HepG2 (cell line): ENCODE data around the gene PLEKHG2. TPM values are rescaled to one million over a fixed set of nuclear protein-coding genes. Genes with fewer than 3 reads are reported as not detected.

Experiments used
- CERS6 ChIP-seq: sonication (generic); formaldehyde crosslinking; IDR thresholded peaks from 2 replicates; pipeline ENCODE4 v1.5.0; 2020; ENCODE audit warnings: missing genetic modification reagents
- DNMT1 ChIP-seq: sonication (generic); formaldehyde crosslinking; IDR thresholded peaks from 2 replicates; pipeline ENCODE4 v1.5.1; 2020; ENCODE audit warnings: mild to moderate bottlenecking, missing genetic modification reagents
- ETS1 ChIP-seq: sonication (generic); formaldehyde crosslinking; IDR thresholded peaks from 2 replicates; pipeline ENCODE4 v1.4.0; 2020; ENCODE audit warnings: missing genetic modification reagents
- GMEB1 ChIP-seq: sonication (generic); formaldehyde crosslinking; IDR thresholded peaks from 2 replicates; pipeline ENCODE4 v1.5.1; 2020; ENCODE audit warnings: missing genetic modification reagents, mild to moderate bottlenecking, borderline replicate concordance
- NCOR1 ChIP-seq: fragments of 200-600 bp; sonication (generic); IDR thresholded peaks from 2 replicates; pipeline ENCODE4 v1.7.0; 2017; ENCODE audit warnings: antibody characterized with exemption, low read length, borderline replicate concordance
- POLR2AphosphoS5 ChIP-seq: IDR thresholded peaks from 2 replicates; pipeline ENCODE4 v1.6.1; 2012; ENCODE audit warnings: low read depth, low read length
- PREB ChIP-seq: sonication (generic); formaldehyde crosslinking; IDR thresholded peaks from 2 replicates; pipeline ENCODE4 v1.4.0; 2020; ENCODE audit warnings: missing genetic modification reagents
- RXRB ChIP-seq: IDR thresholded peaks from 2 replicates; pipeline ENCODE4 v1.6.1; 2016; ENCODE audit warnings: borderline replicate concordance, missing genetic modification reagents, missing compliant biosample characterization
- SOX13 ChIP-seq, 3 experiments: fragments of 450-650 bp in 1 of 3; sonication (generic) in 1 of 3; formaldehyde crosslinking in 1 of 3; IDR thresholded peaks in 2 of 3; conservative IDR thresholded peaks in 1 of 3; 2 replicates each; pipeline versions ENCODE4 v1.5.0 to v1.6.1; 2016 to 2020; ENCODE audit warnings: antibody characterized with exemption in 1 of 3, mild to moderate bottlenecking in 1 of 3, missing compliant biosample characterization in 1 of 3, missing genetic modification reagents in 1 of 3, moderate library complexity in 1 of 3
- SP140L ChIP-seq: sonication (generic); formaldehyde crosslinking; IDR thresholded peaks from 2 replicates; pipeline ENCODE4 v1.4.0; 2020; ENCODE audit warnings: missing genetic modification reagents, borderline replicate concordance
- SP2 ChIP-seq: sonication (generic); formaldehyde crosslinking; IDR thresholded peaks from 2 replicates; pipeline ENCODE4 v1.5.1; 2020; ENCODE audit warnings: mild to moderate bottlenecking, missing genetic modification reagents
- TBL1XR1 ChIP-seq: fragments of 150-350 bp; IDR thresholded peaks from 2 replicates; pipeline ENCODE4 v1.6.1; 2014; ENCODE audit warnings: borderline replicate concordance, low read length; ENCODE audit not compliant: partially characterized antibody
- ZBTB33 ChIP-seq: sonication (generic); formaldehyde crosslinking; IDR thresholded peaks from 2 replicates; pipeline ENCODE4 v1.4.0; 2020; ENCODE audit warnings: missing genetic modification reagents
- ZNF160 ChIP-seq: sonication (generic); formaldehyde crosslinking; IDR thresholded peaks from 2 replicates; pipeline ENCODE4 v1.8.0; 2022; ENCODE audit warnings: mild to moderate bottlenecking, inconsistent platforms, missing genetic modification reagents
- ZNF33A ChIP-seq: sonication (generic); formaldehyde crosslinking; IDR thresholded peaks from 2 replicates; pipeline ENCODE4 v1.5.1; 2020; ENCODE audit warnings: missing genetic modification reagents, mild to moderate bottlenecking, moderate library complexity, borderline replicate concordance
- ZNF605 ChIP-seq: sonication (generic); formaldehyde crosslinking; IDR thresholded peaks from 2 replicates; pipeline ENCODE4 v1.8.0; 2022; ENCODE audit warnings: mild to moderate bottlenecking, missing genetic modification reagents
- ZNF607 ChIP-seq: sonication (generic); formaldehyde crosslinking; IDR thresholded peaks from 2 replicates; pipeline ENCODE4 v1.5.1; 2020; ENCODE audit warnings: missing genetic modification reagents, mild to moderate bottlenecking, borderline replicate concordance
- ZNF616 ChIP-seq: sonication (generic); formaldehyde crosslinking; IDR thresholded peaks from 2 replicates; pipeline ENCODE4 v1.5.0; 2020; ENCODE audit warnings: low read depth, mild to moderate bottlenecking, missing genetic modification reagents
- ZNF619 ChIP-seq: sonication (generic); formaldehyde crosslinking; IDR thresholded peaks from 2 replicates; pipeline ENCODE4 v1.4.0; 2020; ENCODE audit warnings: mild to moderate bottlenecking, missing genetic modification reagents
- ZNF629 ChIP-seq: sonication (generic); formaldehyde crosslinking; conservative IDR thresholded peaks from 2 replicates; pipeline ENCODE4 v1.5.0; 2020; ENCODE audit warnings: missing genetic modification reagents
- ZNF816 ChIP-seq: sonication (generic); formaldehyde crosslinking; IDR thresholded peaks from 2 replicates; pipeline ENCODE4 v1.8.0; 2022; ENCODE audit warnings: missing genetic modification reagents, mild to moderate bottlenecking, borderline replicate concordance
- polyA plus RNA-seq, 8 experiments: library from polyadenylated mRNA; depleted of rRNA in 3 of 8; stranded (reverse) in 7 of 8; unstranded in 1 of 8; fragments of >200 nt; fragmentation: Illumina TruSeq in 4 of 8; extraction: Trizol in 4 of 8; gene quantifications; 2 replicates each; pipeline versions ENCODE4 v1.2.1 to v1.2.3, GENCODE V29; 2011 to 2016; ENCODE audit warnings: low read depth in 4 of 8, missing spikeins in 1 of 8, mixed read lengths in 1 of 8; ENCODE audit not compliant: insufficient read depth in 1 of 8
- total RNA-seq, 5 experiments: library from RNA; depleted of rRNA; stranded (reverse); fragments of >200 nt; fragmentation: Illumina TruSeq; extraction: Trizol; gene quantifications; 2 replicates each; pipeline ENCODE4 v1.2.3, GENCODE V29; 2016; ENCODE audit warnings: low read depth in 1 of 5

Gene PLEKHG2
- total and polyA plus RNA-seq, 2 of the 13 experiments (the other 11 are each of a cell fraction or from before 2014, with no cell fraction given): 3.6 to 6.8 TPM

GRCh38 chr19:39409208-39410016 lies 3.1 kb upstream of the PLEKHG2 start (continued):
- TF ChIP-seq TBL1XR1 (no peak), ZNF629 (no peak), NCOR1 (no peak), ETS1 (CRISPR knock-in tag) (no peak), ZNF607 (peak; percentile 32; the same call in 1 of the 2 replicates), POLR2AphosphoS5 (peak; percentile 73), ZNF160 (CRISPR knock-in tag) (no peak), ZBTB33 (CRISPR knock-in tag) (no peak), ZNF605 (CRISPR knock-in tag) (0 out of 2 replicates have a peak, but pooled peaks have one; percentile 53), PREB (CRISPR knock-in tag) (no peak), SP140L (CRISPR knock-in tag) (no peak), CERS6 (CRISPR knock-in tag) (no peak), ZNF33A (CRISPR knock-in tag) (no peak), RXRB (CRISPR knock-in tag) (peak; percentile 50; the same call in 1 of the 2 replicates), ZNF616 (CRISPR knock-in tag) (0 out of 2 replicates have a peak, but pooled peaks have one; percentile 29), GMEB1 (CRISPR knock-in tag) (no peak), ZNF619 (CRISPR knock-in tag) (0 out of 2 replicates have a peak, but pooled peaks have one; percentile 44), DNMT1 (CRISPR knock-in tag) (no peak), ZNF816 (CRISPR knock-in tag) (no peak), SOX13 (IDR thresholded peaks at IDR 0.05) (no peak), SOX13 (CRISPR knock-in tag; conservative IDR thresholded peaks at IDR 0.05 in 1 of 2, IDR thresholded peaks at IDR 0.05 in 1 of 2) (no peak), SP2 (peak; percentile 30; the same call in 1 of the 2 replicates)
